GM12878 (cell line): ENCODE results near the gene ADAMTSL4. TPM values are rescaled to one million over a fixed set of nuclear protein-coding genes. Genes with fewer than 3 reads are reported as not detected.
A peak's percentile ranks its signal among the peaks of the same experiment; 100 is the strongest.

Source experiments
- CHD4 ChIP-seq: fragments of 200-600 bp; sonication (generic); IDR thresholded peaks from 2 replicates; pipeline ENCODE4 v1.6.1; 2016; ENCODE audit warnings: mild to moderate bottlenecking
- CUX1 ChIP-seq: IDR thresholded peaks from 2 replicates; pipeline ENCODE4 v1.6.1; 2012; ENCODE audit warnings: improper control_type of control experiment, low read depth, low read length; ENCODE audit not compliant: insufficient replicate concordance
- EED ChIP-seq: sonication (generic); IDR thresholded peaks from 2 replicates; pipeline ENCODE4 v1.6.1; 2016; ENCODE audit warnings: antibody characterized with exemption, low read depth
- ETV6 ChIP-seq, 2 experiments: fragments of 450-650 bp in 1 of 2; IDR thresholded peaks in 1 of 2; conservative IDR thresholded peaks in 1 of 2; 2 replicates each; pipeline ENCODE4 v1.6.1; 2014; ENCODE audit warnings: antibody characterized with exemption in 1 of 2, borderline replicate concordance in 1 of 2, low read depth in 1 of 2, mild to moderate bottlenecking in 1 of 2, moderate library complexity in 1 of 2
- EZH2 ChIP-seq: IDR thresholded peaks from 2 replicates; pipeline ENCODE4 v1.6.1; 2012; ENCODE audit warnings: low read depth, mild to moderate bottlenecking, control low read depth, inconsistent platforms, low read length, borderline replicate concordance; ENCODE audit not compliant: control insufficient read depth
- IRF5 ChIP-seq: fragments of 450-650 bp; IDR thresholded peaks from 2 replicates; pipeline ENCODE4 v1.6.1; 2017; ENCODE audit warnings: borderline replicate concordance
- KLF5 ChIP-seq: fragments of 450-650 bp; IDR thresholded peaks from 2 replicates; pipeline ENCODE4 v1.6.1; 2014; ENCODE audit warnings: mild to moderate bottlenecking; ENCODE audit not compliant: partially characterized antibody
- MYB ChIP-seq: fragments of 150-350 bp; IDR thresholded peaks from 2 replicates; pipeline ENCODE4 v1.6.1; 2014; ENCODE audit warnings: mild to moderate bottlenecking, low read depth, low read length, borderline replicate concordance
- NKRF ChIP-seq: fragments of 450-650 bp; conservative IDR thresholded peaks from 2 replicates; pipeline ENCODE4 v1.6.1; 2017; ENCODE audit warnings: mild to moderate bottlenecking, moderate library complexity
- NR2C1 ChIP-seq: fragments of 450-650 bp; IDR thresholded peaks from 2 replicates; pipeline ENCODE4 v1.6.1; 2017; ENCODE audit warnings: antibody characterized with exemption, mild to moderate bottlenecking, moderate library complexity
- POLR2A ChIP-seq: IDR thresholded peaks from 2 replicates; pipeline ENCODE4 v1.6.1; 2011; ENCODE audit warnings: low read depth, mild to moderate bottlenecking, low read length
- POLR2AphosphoS5 ChIP-seq: IDR thresholded peaks from 2 replicates; pipeline ENCODE4 v1.6.1; 2011; ENCODE audit warnings: mild to moderate bottlenecking, low read length, inconsistent platforms
- REST ChIP-seq: IDR thresholded peaks from 2 replicates; pipeline ENCODE4 v1.6.1; 2012; ENCODE audit warnings: mild to moderate bottlenecking, low read depth, low read length
- RFX5 ChIP-seq: IDR thresholded peaks from 2 replicates; pipeline ENCODE4 v1.6.1; 2011; ENCODE audit warnings: low read depth, low read length, improper control_type of control experiment
- SIN3A ChIP-seq: IDR thresholded peaks from 2 replicates; pipeline ENCODE4 v1.6.1; 2012; ENCODE audit warnings: low read depth, low read length, improper control_type of control experiment
- SP1 ChIP-seq: IDR thresholded peaks from one replicate; pipeline ENCODE4 v1.6.1; 2011; ENCODE audit warnings: low read depth, low read length
- SUPT20H ChIP-seq: IDR thresholded peaks from 2 replicates; pipeline ENCODE4 v1.6.1; 2011; ENCODE audit warnings: low read depth, mild to moderate bottlenecking, low read length, moderate library complexity, borderline replicate concordance; ENCODE audit not compliant: control insufficient read depth
- TCF7 ChIP-seq: IDR thresholded peaks from 2 replicates; pipeline ENCODE4 v1.6.1; 2014; ENCODE audit warnings: antibody characterized with exemption, borderline replicate concordance
- polyA plus RNA-seq, 11 experiments: library from polyadenylated mRNA; depleted of rRNA in 4 of 11; unstranded in 6 of 11; stranded (reverse) in 5 of 11; fragments of >200 nt; fragmentation: Nextera tagmentation in 4 of 11; fragmentation: Illumina TruSeq in 1 of 11; extraction: Ambion mirVana in 4 of 11; extraction: Trizol in 1 of 11; gene quantifications; 1 replicate in 1 of 11; 2 replicates in 10 of 11; pipeline versions ENCODE4 v1.2.1 to v1.2.3, GENCODE V29; 2011 to 2016; ENCODE audit warnings: inconsistent platforms in 2 of 11, missing spikeins in 2 of 11, low read depth in 1 of 11
- total RNA-seq, 4 experiments: library from RNA; depleted of rRNA in 3 of 4; stranded (reverse); fragments of >200 nt in 3 of 4; fragmentation: Illumina TruSeq in 1 of 4; extraction: Trizol in 1 of 4; gene quantifications; 2 replicates each; pipeline versions ENCODE4 v1.2.1 to v1.2.3, GENCODE V29; 2013 to 2021

The ADAMTSL4 gene
- total and polyA plus RNA-seq, 10 of the 15 experiments (the other 5 are each of a cell fraction or from before 2014, with no cell fraction given) = 0.04 to 0.15 (median 0.05) TPM; not detected in 5

GRCh38 chr1:150572918-150573647 lies 23.9 kb downstream of the ADAMTSL4 start (continued):
- TF ChIP-seq KLF5 (no peak), EED (no peak), ETV6 (conservative IDR thresholded peaks at IDR 0.05 in 1 of 2, IDR thresholded peaks at IDR 0.05 in 1 of 2; ENCODE audit: borderline replicate concordance in 1 of 2, low read depth in 1 of 2) (no peak), EZH2 (no peak), REST (no peak), MYB (no peak), CUX1 (no peak), POLR2A (peak; percentile 67), SIN3A (no peak), TCF7 (no peak), SUPT20H (no peak), RFX5 (no peak), SP1 (no peak), NKRF (no peak), POLR2AphosphoS5 (peak; percentile 37; the same call in 1 of the 2 replicates), CHD4 (no peak), IRF5 (no peak), NR2C1 (no peak)
